ENCODE measurements around the gene RELT. TPM values are rescaled to one million over a fixed set of nuclear protein-coding genes. Genes with fewer than 3 reads are reported as not detected.
A peak's percentile ranks its signal among the peaks of the same experiment; 100 is the strongest.

RELT gene, protein sequence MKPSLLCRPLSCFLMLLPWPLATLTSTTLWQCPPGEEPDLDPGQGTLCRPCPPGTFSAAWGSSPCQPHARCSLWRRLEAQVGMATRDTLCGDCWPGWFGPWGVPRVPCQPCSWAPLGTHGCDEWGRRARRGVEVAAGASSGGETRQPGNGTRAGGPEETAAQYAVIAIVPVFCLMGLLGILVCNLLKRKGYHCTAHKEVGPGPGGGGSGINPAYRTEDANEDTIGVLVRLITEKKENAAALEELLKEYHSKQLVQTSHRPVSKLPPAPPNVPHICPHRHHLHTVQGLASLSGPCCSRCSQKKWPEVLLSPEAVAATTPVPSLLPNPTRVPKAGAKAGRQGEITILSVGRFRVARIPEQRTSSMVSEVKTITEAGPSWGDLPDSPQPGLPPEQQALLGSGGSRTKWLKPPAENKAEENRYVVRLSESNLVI
- total RNA-seq (2014; rRNA removed; shearing (Covaris generic)) = 8.7 and 10.1 TPM in 2 replicates

DNA sequence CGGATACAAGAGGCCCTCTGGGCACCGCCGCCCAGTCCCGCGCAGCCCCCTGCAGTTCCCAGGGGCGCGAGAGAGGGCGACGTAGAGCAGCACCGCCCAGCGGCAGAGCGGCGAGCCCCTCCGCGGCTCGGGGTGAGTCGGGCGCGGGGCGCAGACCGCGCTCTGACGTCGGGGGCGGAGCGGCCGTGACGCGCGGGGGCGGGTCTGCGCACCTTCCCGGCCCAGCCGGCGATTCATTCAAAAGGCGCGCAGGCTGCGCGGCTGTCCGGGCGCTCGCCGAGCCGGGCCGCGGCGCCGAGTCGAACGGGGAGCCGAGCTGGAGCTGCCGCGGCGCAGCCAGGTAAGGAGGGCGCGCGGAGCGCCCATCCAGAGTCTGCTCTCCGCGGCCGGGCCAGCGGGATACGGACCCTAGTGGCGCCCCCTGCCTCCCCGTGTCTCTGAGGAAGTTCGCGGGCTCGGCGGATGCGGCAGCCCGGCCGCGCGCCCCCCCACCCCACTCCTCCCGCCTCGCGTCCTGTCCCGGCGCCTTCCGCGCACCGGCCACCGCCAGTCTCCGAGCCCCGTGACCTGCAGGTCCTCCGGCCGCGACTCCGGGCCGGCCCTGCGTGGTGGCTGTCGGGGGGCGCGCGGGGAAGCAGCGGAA, at the start of gene RELT:
Gene RELT (plus strand): TSS at position 240 of the 643 bp plus-strand sequence. CDS start 12,738 bp downstream, outside the sequence.
- Histone ChIP-seq H3K4me1 (no peaks in the 10 kb centered on the region), H3K4me3 (peak within 1 kb of the TSS; percentile 81), H3K9me3 (replicated peaks) (no peaks in the 10 kb centered on the region), H3K36me3 (no peaks in the 10 kb centered on the region), H3K27ac (peak within 1 kb of the TSS; percentile 46), H3K27me3 (no peaks in the 10 kb centered on the region)
- peak; percentile 83 to 90 for DNase-seq

DNA sequence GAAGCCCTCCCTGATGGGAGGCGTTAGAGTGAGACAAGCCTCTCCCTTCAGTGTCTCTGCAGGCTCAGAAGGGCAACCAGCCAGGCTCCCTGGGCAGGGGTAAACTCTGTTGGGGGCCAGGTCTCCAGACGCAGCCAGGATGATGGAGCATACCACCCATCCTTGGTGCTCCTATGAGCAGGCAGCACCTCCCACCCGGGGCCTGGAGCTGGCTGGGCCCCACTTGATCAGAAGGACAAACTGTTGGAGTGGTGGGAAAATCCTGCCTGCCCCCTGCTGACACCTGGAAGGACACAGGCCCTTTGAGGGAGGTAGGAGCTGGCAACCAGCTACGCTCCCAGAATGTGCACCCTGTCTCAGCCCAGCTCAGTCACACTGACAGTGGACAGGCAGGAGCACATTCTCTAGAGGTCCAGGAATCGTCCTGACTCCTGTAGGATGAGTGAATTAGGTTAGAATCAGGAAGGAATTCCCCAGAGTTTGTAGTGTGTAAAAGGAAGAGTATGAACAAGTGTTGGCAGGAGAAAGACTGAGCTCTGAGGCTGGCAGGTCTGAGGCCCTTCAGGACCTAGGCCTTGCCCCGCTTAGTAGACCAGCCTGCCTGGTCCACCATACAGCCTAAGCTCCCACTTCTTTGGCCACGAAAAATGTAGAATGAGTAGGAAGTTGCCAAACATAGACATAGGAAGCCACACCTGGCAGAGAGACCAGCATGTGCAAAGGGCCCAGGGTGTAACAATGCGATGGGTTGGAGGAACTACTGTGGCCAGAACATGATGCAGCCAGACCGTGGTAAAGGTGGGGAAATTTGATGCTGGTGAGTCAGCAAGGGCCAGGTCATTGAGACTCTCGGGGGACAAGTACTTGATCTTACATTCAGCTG, 49.0 kb upstream of the RELT start:
- peak in 1 of 2 experiments; percentile 18 for DNase-seq
- Histone ChIP-seq H3K27me3 (no peaks in the 10 kb centered on the region), H3K27ac (no peak overlapping the region), H3K9me3 (replicated peaks) (no peaks in the 10 kb centered on the region), H3K4me1 (peaks cover 26% of the 10 kb centered on the region), H3K36me3 (0 out of 2 replicates have a peak, but pooled peaks cover 3% of the 10 kb centered on the region), H3K4me3 (no peak overlapping the region)

DNA sequence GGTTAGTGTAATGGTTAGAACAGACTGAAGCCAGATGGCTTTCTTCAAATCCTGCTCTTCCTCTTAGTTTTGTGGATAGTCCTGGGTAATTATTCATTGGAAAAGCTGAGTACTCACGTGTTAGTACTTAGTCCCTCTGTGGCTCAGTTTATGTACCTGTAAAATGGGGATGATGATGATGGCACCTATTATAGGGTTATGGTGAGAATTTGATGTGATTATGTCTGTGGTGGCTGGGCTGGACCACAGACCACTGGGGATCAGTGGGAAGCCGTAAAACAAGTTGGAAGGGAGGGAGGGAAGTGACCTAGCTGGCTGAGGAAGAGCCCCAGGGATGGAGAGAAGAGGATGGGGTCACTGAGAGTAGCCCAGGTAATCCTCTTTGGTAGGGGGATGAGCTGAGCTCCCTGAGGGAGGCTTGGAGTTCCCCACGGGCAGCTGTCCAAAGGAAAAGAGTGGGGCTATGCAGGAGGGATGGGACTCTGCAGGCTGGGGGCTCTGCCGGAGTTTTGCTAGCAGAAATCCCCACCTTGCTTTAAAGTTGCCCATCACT, 48.3 kb upstream of the RELT start:
- peaks cover 18% of the 10 kb centered on the region for H3K4me1 ChIP-seq
- DNase-seq = no peak
- no peaks in the 10 kb centered on the region for H3K9me3 ChIP-seq (replicated peaks)

DNA sequence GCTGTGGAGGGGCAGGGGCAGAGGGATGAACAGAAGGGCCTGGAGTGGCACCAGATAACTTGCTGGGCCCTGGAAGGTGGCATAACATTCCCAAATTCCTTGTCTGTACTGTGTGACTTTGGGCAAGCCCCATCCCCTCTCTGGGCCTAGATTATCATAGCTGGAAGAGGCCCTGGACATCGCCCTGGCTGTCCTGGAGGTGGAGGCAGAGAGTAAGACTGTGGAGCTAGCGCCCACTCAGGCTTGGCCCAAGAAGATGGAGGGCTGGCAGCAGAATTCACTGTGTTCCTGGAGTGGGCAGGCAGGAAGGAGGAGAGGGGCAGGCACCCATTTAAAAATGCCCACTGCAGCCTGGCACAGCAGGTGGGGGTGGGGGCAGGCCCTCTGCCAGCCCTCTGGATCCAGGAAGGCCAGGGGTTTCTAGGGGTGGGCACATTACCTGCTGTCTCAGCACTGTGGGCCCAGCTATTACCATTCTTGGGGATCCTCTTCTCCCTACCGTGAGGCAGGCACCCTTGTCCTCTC, 45.6 kb upstream of the RELT start:
- H3K9me3 ChIP-seq (replicated peaks) = no peaks in the 10 kb centered on the region
- no peak overlapping the region for H3K27ac ChIP-seq
- no peaks in the 10 kb centered on the region for H3K27me3 ChIP-seq
- no peak overlapping the region for H3K4me3 ChIP-seq
- peaks cover under 1% of the 10 kb centered on the region; the same call in 1 of the 2 replicates for H3K36me3 ChIP-seq
- H3K4me1 ChIP-seq = peaks cover 25% of the 10 kb centered on the region
- peak in 1 of 2 experiments; percentile 31 for DNase-seq

More for the DNA sequence above, 48.3 kb upstream of the RELT start:
- H3K27me3 ChIP-seq = no peaks in the 10 kb centered on the region
- no peak overlapping the region for H3K27ac ChIP-seq
- H3K36me3 ChIP-seq = 0 out of 2 replicates have a peak, but pooled peaks cover 3% of the 10 kb centered on the region
- H3K4me3 ChIP-seq = no peak overlapping the region

- H3K27ac ChIP-seq = no peak overlapping the region
- DNase-seq = peak; percentile 44 to 47
These were observed 44.9 kb upstream of the RELT start for GRCh38 chr11:73331138-73331916.

GRCh38 chr11:73333173-73333572, 43.0 kb upstream of the RELT start:
- peaks cover 6% of the 10 kb centered on the region; the same call in 1 of the 2 replicates for H3K36me3 ChIP-seq
- no peaks in the 10 kb centered on the region for H3K27me3 ChIP-seq
- peaks cover 26% of the 10 kb centered on the region for H3K4me1 ChIP-seq
- H3K4me3 ChIP-seq = no peak overlapping the region
- no peak overlapping the region for H3K27ac ChIP-seq
- no peak for DNase-seq
- H3K9me3 ChIP-seq (replicated peaks) = no peaks in the 10 kb centered on the region

More at GRCh38 chr11:73331138-73331916, 44.9 kb upstream of the RELT start:
- no peak overlapping the region for H3K4me3 ChIP-seq
- H3K36me3 ChIP-seq = peaks cover 6% of the 10 kb centered on the region; the same call in 1 of the 2 replicates
- H3K4me1 ChIP-seq = peaks cover 26% of the 10 kb centered on the region
- H3K27me3 ChIP-seq = no peaks in the 10 kb centered on the region
- H3K9me3 ChIP-seq (replicated peaks) = no peaks in the 10 kb centered on the region

GRCh38 chr11:73333640-73334383, 42.4 kb upstream of the RELT start:
- H3K9me3 ChIP-seq (replicated peaks) = no peaks in the 10 kb centered on the region
- no peaks in the 10 kb centered on the region for H3K27me3 ChIP-seq
- H3K4me1 ChIP-seq = peaks cover 26% of the 10 kb centered on the region
- no peak overlapping the region for H3K27ac ChIP-seq
- H3K4me3 ChIP-seq = no peak overlapping the region
- no peak for DNase-seq
- H3K36me3 ChIP-seq = peaks cover 6% of the 10 kb centered on the region; the same call in 1 of the 2 replicates

DNA sequence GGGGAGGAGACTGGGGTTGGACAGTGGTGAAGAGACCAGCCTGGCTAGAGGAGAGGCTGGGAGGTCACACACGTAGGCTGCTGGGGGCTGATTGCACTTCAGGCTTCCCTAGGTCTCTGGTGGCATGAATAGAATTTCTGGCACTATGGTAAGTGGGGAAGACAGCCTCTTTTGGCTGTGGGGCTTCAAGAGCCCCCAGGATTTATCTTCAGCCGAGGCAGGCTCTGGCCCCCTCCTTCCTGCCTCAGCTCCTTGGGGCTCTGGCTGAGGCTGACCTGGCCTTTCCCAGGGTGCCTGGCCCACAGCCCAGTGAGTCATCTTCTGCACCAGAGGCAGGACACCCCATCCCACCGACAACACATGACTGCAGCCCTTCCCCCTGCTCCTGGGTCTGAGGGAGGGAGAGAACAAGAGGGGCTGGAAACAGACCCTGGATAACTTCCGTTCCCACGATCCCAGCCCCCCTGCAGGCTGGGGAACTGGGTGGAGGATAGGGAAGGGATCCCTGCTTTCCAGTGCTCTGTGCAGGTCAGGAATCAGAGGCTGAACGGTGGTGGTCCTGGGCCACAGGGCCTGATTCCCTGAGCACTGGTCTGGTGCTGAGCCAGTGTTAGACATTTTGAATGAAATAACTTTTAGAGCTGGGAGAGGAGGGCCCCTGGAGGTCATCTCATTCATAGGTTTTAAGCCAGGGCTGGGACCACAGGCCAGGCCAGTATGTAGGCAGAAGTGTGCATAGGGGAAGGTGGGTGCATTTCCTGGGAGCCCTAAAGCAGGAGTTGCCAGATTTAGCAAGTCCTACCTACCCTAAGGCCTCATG, 41.6 kb upstream of the RELT start:
- peak overlapping the region; percentile 30 for H3K27ac ChIP-seq
- no peaks in the 10 kb centered on the region for H3K9me3 ChIP-seq (replicated peaks)
- peaks cover 26% of the 10 kb centered on the region for H3K4me1 ChIP-seq
- DNase-seq = peak; percentile 67 to 74
- peaks cover 6% of the 10 kb centered on the region; the same call in 1 of the 2 replicates for H3K36me3 ChIP-seq
- no peak overlapping the region for H3K4me3 ChIP-seq
- no peaks in the 10 kb centered on the region for H3K27me3 ChIP-seq

- Histone ChIP-seq H3K27me3 (no peaks in the 10 kb centered on the region), H3K9me3 (replicated peaks) (no peaks in the 10 kb centered on the region), H3K27ac (peak overlapping the region; percentile 30), H3K4me1 (peaks cover 26% of the 10 kb centered on the region), H3K36me3 (peaks cover 6% of the 10 kb centered on the region; the same call in 1 of the 2 replicates), H3K4me3 (no peak overlapping the region)
- peak; percentile 74 to 90 for DNase-seq
These were observed 40.8 kb upstream of the RELT start for GRCh38 chr11:73335204-73335923.

DNA sequence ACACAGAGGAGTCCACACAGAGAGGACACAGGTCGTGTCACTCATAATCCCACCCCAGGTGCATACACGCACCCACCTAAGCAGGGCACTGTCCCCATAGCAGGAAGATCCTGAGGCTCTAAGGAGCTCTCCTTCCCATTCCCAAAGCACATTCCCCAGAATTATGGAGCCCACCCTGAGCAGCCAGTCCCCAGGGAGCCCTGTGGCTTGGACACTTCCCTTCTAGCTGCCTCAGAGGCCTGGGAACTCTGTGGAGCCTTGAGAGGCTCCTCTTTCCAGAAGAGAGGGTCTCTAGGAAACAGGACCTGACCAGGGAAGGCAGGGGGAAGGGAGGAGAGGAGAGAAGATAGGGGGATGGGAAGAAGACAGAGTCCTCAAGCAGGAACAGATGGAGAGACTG, 38.4 kb upstream of the RELT start:
- H3K9me3 ChIP-seq (replicated peaks) = no peaks in the 10 kb centered on the region
- no peak overlapping the region for H3K4me3 ChIP-seq
- peaks cover 21% of the 10 kb centered on the region for H3K4me1 ChIP-seq
- H3K36me3 ChIP-seq = peaks cover 6% of the 10 kb centered on the region; the same call in 1 of the 2 replicates
- H3K27me3 ChIP-seq = no peaks in the 10 kb centered on the region
- no peak overlapping the region for H3K27ac ChIP-seq
- no peak for DNase-seq

DNA sequence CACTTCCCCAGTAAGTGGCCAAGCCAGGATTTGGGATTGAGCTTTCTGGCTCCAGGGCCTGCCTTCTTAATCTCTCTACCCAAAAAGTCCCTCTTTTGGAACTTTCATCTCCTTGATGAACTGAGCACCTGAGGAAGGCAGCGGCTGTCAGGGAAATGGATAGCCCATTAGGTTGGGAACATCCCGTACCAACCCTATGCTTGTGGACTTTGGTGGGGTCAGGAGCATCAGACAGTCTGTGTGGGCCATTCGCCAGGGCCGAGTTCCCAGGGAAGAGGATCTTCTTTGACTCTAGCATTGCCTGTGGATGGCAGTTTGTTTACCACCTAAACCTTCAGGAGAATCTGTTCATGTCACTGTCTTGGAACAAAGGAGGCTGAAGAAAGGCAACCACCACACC, 37.9 kb upstream of the RELT start:
- peaks cover 21% of the 10 kb centered on the region for H3K4me1 ChIP-seq
- peaks cover 6% of the 10 kb centered on the region; the same call in 1 of the 2 replicates for H3K36me3 ChIP-seq
- H3K27me3 ChIP-seq = no peaks in the 10 kb centered on the region
- no peak overlapping the region for H3K4me3 ChIP-seq
- no peaks in the 10 kb centered on the region for H3K9me3 ChIP-seq (replicated peaks)
- DNase-seq = no peak
- H3K27ac ChIP-seq = no peak overlapping the region
